ENCODE results near the gene TMEM92.

TMEM92 gene

GRCh38 chr17:50274142-50274896 lies at the start of gene TMEM92:
Gene TMEM92, plus strand, starts transcription at chr17:50274466. Its CDS starts 36 bp downstream, at chr17:50274502.
- DNase-seq, result no peak

- DNase-seq, result no peak
These were observed 48.5 kb upstream of the TMEM92 start for GRCh38 chr17:50225701-50226240.

GRCh38 chr17:50234581-50234980 lies 39.7 kb upstream of the TMEM92 start:
- no peak for DNase-seq

- no peak for DNase-seq
These were observed 36.4 kb upstream of the TMEM92 start for GRCh38 chr17:50237901-50238300.

GRCh38 chr17:50238601-50239280 lies 35.5 kb upstream of the TMEM92 start:
- DNase-seq, result no peak

GRCh38 chr17:50239937-50240336 lies 34.3 kb upstream of the TMEM92 start:
- no peak for DNase-seq

- peak; percentile 51 for DNase-seq
These were observed 33.4 kb upstream of the TMEM92 start for GRCh38 chr17:50240851-50241250.

- DNase-seq, result no peak
These were observed 32.8 kb upstream of the TMEM92 start for GRCh38 chr17:50241431-50241830.

GRCh38 chr17:50244771-50245170 lies 29.5 kb upstream of the TMEM92 start:
- DNase-seq, result no peak

- DNase-seq, result no peak
These were observed 26.0 kb upstream of the TMEM92 start for GRCh38 chr17:50248255-50248654.

- DNase-seq, result no peak
These were observed 21.5 kb upstream of the TMEM92 start for GRCh38 chr17:50252781-50253180.

GRCh38 chr17:50255766-50256635 lies 18.3 kb upstream of the TMEM92 start:
- no peak for DNase-seq

- DNase-seq, result no peak
These were observed 17.2 kb upstream of the TMEM92 start for GRCh38 chr17:50256826-50257618.

GRCh38 chr17:50257676-50258224 lies 16.5 kb upstream of the TMEM92 start:
- no peak for DNase-seq

- no peak for DNase-seq
These were observed 15.4 kb upstream of the TMEM92 start for GRCh38 chr17:50258647-50259476.

GRCh38 chr17:50259477-50260324 lies 14.6 kb upstream of the TMEM92 start:
- DNase-seq, result no peak

GRCh38 chr17:50260501-50260911 lies 13.8 kb upstream of the TMEM92 start:
- DNase-seq, result no peak

GRCh38 chr17:50261051-50261915 lies 13.0 kb upstream of the TMEM92 start:
- DNase-seq, result no peak
